Measurements from ENCODE around the gene TCERG1L.

DNA sequence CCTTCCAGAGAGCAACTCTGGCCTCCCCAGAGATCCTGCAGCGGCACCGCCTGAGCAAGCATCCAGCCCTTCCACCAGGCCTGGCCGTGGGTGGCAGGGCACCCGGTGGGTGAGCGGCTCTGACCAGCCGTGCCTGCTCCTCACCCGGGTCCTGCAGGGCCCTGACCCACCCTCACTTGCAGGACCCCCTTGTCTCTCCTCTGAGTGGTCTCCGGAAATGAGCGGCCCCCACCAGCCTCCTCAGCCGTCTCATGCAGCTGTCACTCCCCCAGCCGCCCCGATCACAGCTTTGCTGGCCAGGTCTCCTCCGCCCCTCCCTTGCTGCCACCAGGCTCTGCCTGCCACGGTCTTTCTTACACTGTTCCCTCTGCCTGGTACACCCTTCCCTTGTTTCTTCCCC is 218.2 kb downstream of the TCERG1L start:
- TF ChIP-seq POLR2A (IDR thresholded peaks at IDR 0.05; ENCODE audit: low read depth, low read length) (no peak), POLR2AphosphoS5 (IDR thresholded peaks at IDR 0.05; ENCODE audit: low read depth, low read length) (no peak), TAF1 (IDR thresholded peaks at IDR 0.05; ENCODE audit: borderline replicate concordance, low read depth, low read length) (no peak)
